ENCODE results near the gene KIF18A.

The KIF18A gene

DNA sequence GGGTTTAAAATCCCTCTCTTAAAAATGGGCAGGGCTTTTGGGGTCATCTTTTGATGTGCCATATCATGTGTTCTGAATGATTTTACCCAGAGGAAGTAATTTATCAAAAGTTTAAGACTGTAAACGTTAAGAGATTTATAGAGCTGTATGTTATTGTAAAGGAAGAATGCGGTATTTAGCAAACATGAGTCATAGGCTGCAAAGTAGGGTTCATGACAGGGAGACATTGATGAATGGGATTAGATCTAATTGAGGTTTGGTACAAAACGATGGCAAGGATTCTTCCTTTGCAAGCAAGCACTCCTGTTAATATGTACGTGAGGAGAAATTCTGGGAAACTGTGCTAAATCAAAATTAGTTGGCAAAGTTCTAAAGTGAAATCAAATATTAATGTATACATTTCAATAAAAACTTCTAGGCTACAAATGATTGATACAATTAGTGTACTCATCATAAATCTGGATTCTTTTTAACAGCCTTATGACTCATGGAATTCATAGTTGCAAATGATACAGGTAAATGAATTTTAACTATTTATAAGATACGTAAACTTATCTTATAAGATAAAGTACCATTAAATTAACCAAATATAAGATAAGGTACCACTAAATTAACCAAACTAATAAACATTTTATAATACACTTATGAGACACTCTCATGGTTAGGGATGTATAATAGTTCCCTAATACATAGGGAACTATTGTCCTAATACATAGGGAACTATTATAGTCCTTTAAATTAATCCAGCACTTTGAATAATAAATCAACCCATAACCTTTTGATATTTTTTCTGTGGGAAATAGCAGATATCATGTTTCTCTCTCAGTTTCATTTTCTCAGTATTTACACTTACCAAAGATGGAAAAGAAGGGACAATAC, 58.4 kb downstream of the KIF18A start:
- no peak for DNase-seq (ENCODE audit: extremely low read depth in 1 of 2, low read depth in 1 of 2)

DNA sequence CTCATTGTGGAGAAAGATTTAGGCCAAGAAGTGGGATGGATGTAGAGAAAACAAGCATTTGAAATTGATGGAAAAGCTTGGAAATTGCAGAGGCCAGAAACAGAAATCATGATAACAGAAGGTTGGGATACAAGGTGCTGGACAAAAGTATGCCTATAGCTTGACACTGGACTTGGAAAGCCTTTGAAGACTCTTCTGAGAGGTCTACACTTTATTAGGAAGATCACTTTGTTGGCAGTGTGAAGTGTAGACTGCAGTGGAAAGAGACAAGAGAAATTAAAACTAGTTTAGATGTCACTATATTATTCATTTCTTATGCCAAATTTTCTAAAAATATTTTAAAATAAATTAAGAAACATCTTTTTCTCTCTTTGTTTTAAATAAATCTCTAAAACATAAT, 59.1 kb downstream of the KIF18A start:
- DNase-seq (ENCODE audit: extremely low read depth in 1 of 2, low read depth in 1 of 2) = no peak

DNA sequence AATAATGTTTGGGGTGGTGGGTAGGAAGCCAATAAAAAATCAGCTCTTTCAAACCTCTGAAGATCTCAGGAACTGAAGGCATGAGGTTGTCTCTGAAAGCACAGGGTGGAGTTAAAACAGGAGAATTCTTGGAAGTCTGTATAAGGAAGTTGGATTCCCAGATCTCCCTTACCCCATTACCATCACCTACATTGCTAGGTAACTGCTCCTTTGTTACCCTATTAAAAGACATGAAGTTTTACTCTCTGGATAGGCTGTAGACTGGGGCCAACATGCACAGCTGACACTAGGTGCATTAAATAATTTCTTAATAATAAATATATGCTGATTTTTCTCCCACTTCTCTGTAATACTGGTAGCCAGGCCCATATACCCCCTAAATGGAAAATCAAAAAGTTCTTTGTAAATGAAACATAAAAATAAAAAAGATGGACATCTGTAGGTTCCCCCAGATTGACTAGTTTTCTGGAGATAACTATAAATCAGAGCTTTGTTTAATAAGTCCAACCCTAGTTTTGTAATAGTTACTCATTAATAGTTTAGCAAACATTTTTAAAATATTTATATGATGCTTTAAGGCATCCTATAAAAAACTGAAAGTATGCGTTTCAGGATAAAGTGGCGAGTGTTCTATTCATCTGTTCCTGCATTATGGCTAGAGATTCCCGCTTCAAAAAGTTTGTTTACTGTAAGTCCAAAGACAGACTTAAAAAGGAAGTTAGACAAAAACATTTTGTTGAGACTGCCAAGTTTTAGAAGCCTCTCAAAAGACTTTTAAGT, 63.8 kb downstream of the KIF18A start:
- DNase-seq (ENCODE audit: extremely low read depth in 1 of 2, low read depth in 1 of 2) = no peak

DNA sequence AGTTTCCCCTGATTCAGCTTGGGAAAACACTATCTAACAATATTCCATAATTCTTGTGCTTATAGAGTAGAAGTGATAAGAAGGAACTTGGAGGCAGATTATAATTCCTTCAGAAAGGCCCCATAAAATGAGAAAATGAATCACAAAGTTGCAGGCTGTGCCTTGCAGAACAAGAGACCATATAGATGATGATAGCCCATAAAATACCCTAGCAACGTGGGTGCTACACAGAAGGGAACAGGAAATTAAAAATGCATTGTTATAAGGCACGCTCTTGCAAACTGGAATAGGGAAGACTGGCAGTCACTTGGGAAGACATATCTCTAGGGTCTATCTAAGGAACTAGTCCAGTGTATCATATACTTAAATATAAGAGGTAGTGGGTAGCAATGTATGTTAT, 67.6 kb downstream of the KIF18A start:
- DNase-seq (ENCODE audit: extremely low read depth in 1 of 2, low read depth in 1 of 2) = no peak

DNA sequence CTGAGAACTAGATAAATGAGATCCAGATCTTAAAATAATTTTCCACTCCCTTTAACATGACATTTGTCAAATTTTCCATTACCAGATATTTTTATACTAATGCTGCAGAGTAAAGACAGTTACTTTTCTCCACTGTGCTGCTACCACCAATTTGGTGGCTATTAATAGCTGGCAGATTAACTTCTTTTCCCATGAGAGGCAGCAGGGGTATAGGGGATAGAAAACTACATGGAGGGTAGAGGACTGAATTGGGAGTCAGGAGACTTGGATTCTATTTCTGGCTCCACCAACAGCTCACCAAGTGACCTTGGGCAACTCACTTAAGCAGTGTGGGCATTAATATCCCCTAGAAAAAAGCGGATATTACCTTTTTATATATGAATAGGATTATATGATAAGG, 69.2 kb downstream of the KIF18A start:
- DNase-seq (ENCODE audit: extremely low read depth in 1 of 2, low read depth in 1 of 2) = no peak

DNA sequence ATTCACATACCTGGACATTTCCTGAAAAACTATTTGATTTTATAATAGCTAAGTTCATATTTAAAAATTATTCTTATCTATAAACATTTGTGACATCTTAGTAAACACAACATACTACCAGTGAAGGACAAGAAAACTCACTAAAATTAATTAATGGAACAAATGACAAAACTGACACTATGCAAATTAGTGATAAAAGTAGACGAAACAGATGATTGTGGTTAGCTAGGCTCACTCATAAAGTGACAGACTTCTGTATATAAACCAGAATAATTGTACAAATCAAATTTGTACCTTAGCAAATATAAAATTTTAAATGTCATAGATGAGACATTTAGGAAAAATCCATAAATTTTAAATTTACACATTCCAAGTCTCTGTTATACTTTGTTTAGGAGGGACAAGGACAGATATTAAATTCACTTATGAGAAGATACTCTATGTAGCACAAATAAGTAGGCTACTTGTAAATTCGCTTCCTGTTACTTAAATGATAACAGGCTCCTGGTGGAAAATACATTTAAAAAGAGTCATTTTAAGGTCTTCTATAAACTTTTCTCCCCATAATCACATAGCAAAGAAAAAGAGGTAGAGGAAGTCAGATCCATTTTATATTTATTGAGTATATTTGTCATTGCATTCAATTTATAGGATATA, 81.2 kb downstream of the KIF18A start:
- no peak for DNase-seq (ENCODE audit: extremely low read depth in 1 of 2, low read depth in 1 of 2)

DNA sequence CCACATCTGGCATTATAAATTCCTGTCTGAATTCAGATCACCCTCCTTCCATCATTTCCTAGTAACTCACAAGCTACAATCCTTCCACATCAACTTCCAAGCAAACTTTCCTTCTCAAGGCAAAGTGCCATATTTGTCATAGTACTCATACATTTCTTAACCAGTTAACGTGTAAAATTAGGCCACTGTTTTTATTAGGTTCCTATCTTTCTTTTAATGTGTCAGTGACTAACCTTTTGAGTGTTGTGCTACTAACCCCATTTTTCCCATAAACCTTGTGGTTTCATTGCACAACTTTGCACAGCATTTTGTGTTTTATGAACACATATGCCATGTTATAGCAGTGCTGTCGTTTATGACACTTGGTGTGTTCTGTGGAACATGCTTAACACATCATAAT, 90.1 kb downstream of the KIF18A start:
- DNase-seq (ENCODE audit: extremely low read depth in 1 of 2, low read depth in 1 of 2) = no peak

DNA sequence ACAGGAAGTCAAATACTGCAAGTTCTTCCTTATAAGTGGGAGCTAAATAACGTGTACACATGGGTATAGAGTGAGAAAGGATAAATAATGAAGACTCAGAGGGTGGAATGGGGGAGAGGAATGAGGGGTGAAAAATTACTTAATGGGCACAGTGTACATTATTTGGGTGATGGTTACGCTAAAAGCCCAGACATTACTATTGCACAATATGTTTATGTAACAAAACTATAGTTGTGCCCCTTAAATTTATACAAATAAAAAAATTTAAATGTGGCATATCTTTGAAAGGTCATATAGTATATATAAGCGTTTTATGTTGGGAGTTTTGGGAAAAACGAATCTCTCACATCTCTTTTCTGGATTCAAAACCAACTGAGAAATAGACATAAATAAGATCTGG, 96.1 kb downstream of the KIF18A start:
- no peak for DNase-seq (ENCODE audit: extremely low read depth in 1 of 2, low read depth in 1 of 2)

DNA sequence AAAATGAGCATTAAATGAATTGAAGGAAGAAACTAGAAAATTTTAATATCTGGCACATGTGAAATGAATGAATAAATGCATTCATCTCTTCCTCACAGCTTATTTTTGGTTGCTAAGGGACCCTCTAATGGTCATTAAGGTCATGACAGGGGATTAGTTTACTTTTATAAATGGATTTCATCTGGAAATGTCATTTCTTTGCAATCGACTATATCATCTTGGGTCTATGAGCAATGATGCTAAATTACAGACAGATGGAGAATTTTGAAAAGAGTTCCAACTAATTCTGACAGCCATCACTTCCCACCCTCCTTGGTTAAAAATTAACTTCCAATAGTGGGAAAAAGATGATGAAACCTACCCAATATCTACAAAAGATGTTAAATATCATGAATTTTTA, 98.0 kb downstream of the KIF18A start:
- no peak for DNase-seq (ENCODE audit: extremely low read depth in 1 of 2, low read depth in 1 of 2)

DNA sequence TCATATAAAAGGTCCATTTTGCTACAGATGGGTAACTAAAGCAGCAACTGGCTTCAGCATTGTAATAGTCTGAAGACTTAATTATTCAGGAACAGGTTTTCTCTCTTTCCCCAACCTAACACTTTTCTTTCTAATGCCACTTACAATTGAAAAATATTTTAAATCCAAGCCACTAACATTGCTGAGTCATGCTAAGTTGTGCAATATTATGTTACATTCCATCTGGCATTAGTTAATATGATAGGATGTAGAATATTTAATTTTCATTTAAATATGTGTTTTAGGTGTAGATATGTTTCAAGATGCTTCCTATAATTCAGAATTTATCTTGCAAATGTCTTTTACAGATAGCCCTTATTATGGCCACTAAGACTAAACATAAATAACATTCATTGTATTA, 98.6 kb downstream of the KIF18A start:
- no peak for DNase-seq (ENCODE audit: extremely low read depth in 1 of 2, low read depth in 1 of 2)

DNA sequence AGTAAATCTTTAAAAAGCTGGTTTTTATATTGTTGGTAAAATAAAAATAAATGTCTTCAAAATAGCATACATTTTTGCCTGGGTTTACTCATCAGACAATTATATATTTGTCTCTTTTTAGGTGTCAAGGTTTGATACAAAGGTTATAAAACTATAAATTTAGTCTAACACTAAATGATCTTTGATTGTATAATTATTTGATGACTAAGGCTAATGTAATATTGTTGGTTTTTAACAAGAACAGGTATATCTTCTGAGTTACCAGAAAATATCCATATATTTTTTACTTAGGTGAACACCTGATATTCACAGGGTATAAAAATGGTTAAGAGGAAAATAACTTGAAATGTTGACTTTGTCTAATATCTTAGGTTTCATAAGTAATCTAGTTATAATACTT, 104.3 kb downstream of the KIF18A start:
- DNase-seq (ENCODE audit: extremely low read depth in 1 of 2, low read depth in 1 of 2) = no peak

DNA sequence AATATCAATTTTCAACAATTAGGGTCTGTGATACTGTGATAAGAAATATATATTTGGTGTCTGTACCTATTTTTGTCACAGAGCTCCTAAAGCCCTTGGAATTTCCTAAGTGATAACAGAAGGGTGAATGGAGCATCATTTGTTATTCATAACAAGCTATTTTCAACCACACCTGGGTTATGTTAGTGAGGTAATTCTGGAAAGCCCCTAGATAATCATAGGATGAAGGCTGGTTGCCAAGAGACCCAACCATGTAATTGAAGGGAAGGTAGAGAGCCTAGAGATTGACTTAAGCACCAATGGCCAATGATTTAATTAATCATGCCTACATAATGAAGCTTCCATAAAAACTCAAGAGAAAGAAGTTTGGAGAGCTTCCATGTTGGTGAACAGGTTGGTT, 109.4 kb downstream of the KIF18A start:
- no peak for DNase-seq (ENCODE audit: extremely low read depth in 1 of 2, low read depth in 1 of 2)

DNA sequence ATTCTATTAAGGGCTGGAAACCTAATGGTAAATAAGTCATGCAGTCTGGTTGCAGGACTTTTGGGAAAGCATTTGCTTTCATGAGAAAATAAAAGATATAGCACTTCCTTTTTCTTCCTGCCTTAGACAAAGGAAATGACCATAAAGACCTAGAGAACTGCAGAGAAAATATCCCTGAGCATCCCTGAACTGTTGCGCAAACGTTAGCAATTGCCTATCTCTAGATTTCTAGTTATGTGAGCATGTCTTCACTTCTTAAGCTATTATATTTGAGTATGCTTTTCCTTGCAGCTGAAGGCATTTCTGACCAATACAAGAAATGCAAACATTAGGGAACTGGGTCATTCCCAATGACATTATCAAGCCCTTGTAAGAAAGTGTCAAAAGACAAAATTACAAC, 110.6 kb downstream of the KIF18A start:
- no peak for DNase-seq (ENCODE audit: extremely low read depth in 1 of 2, low read depth in 1 of 2)

DNA sequence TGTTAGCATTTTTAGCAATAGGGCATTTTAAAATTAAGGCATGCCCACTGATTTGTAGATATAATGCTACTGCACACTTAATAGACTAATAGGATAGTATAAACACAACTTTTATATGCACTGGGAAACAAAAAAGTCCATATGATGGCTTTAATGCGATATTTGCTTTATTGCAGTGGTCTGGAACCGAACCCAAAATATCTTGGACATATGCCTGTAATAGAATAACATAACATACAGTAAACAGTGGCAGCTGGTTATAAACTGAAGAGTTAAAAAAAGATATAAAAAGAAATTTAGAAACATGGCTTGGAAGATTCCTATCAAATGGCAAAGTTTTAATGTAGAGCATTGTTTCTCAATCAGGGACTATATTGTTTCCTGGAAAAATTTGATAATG, 111.9 kb downstream of the KIF18A start:
- DNase-seq (ENCODE audit: extremely low read depth in 1 of 2, low read depth in 1 of 2) = no peak

DNA sequence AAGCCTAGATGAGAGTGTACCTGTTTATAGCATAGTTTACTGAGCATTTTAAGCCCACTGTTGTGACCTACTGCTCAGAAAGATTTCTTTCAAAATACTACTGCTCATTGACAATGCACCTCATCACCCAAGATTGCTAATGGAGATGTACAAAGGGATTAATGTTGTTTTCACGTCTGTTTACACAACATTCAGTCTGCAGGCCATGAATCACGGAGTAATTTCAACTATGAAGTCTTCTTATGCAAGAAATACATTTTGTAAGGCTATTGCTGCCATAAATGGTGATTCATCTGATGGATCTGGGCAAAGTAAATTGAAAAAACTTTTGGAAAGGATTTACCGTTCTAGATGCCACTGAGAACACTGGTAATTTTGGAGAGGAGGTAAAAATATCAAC, 112.9 kb downstream of the KIF18A start:
- no peak for DNase-seq (ENCODE audit: extremely low read depth in 1 of 2, low read depth in 1 of 2)

DNA sequence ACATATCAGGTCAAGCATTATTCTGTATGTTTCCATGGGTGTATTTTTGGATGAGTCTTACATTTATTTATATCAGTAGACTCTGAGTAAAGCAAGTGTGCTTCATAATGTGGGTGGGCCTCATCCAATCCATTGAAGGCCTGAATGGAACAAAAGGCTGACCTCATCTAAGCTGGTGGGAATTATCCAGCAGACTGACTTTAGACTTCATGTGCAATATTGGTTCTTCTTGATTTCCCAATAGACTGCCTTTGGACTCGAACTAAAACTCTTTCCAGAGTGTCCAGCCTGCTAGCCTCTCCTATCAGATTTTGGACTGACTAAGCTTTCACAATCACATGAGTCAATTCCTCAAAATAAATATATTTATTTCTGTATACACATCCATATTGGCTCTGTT, 116.2 kb downstream of the KIF18A start:
- no peak for DNase-seq (ENCODE audit: extremely low read depth in 1 of 2, low read depth in 1 of 2)

DNA sequence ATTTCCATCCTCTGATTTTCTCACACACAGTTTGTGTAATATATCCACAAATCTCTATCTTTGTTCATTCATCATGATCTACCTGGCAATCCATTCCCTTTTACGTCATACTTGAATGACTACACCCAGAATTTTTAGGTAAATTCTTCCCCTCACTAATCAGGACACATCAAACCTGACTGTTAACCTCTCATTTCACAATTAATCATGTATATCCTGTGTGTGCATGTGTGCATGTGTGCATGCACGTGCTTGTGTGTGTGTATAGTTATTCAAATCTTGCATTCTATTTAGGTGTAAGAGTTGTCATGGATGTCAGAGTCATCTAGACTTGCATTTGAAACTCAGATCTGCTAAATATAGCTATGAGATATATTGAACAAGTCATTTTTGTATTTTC, 130.4 kb downstream of the KIF18A start:
- no peak for DNase-seq (ENCODE audit: extremely low read depth in 1 of 2, low read depth in 1 of 2)

DNA sequence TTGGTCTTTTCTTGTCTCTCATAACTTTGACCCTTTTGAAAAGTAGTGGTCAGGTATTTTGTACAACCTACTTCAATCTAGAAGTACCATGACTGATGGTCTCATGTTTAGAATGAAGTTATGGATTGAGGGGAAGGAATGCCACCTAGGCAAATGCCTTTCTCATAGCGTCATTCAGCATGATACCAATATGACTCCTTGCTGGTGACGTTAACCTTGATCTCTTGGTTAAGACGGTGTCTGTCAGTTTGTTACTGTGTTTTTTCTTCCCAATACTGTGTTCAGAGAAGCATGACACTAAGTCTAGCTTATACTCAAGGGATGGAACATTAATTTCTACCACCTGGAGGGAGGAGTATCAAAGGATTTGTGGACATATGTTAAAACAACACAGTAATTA, 130.9 kb downstream of the KIF18A start:
- no peak for DNase-seq (ENCODE audit: extremely low read depth in 1 of 2, low read depth in 1 of 2)

DNA sequence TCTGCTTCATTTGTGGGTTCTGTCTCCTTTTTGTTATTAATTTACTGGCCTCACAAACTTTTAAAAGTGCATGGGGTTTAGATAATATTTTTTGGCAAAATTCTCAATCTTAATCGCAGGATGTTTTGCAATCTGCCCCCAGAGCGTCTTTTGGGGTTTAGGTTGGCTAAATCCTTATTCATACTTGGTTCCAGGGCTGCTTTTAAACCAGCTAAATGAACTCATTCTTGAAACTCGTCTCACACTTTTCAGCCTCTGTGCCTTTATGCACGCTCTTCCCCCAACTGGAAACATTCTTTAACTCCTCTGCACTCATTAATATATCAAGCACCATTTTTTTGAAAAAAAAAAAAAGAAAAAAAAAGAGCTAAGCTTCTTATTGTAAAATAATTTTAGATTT, 131.7 kb downstream of the KIF18A start:
- DNase-seq (ENCODE audit: extremely low read depth in 1 of 2, low read depth in 1 of 2) = no peak

DNA sequence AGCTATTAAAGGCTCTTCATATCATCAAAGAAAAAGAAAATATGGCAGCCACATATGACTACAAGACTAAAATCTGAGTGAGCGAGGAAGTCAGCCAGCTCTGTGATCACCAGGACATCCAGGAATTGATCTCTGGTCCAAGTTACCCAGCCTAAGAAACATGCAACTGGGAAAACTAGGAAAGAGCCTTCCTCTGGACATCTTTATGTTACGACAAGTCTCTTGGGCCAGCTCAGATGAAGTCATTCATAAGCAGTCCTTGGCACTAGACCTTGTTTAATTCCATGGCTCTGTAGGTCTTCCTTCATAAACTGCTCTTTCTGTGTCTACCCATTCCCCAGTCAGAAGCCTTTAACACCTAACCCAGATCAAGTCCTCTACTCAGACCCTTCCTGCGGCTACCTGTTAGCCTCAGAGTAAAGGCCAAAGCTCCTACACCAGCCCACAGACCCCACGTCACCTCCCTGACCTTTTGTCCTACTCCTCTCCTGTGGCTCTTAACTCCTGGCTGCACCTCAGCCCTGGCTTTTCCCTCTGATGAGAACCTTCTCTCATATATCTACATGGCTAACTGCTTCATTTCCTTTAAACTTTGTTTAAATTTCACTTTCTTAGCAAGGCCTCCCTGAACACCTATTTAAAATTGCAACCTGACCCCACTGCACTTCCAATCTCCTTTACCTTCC, 134.0 kb downstream of the KIF18A start:
- DNase-seq (ENCODE audit: extremely low read depth in 1 of 2, low read depth in 1 of 2) = no peak

DNA sequence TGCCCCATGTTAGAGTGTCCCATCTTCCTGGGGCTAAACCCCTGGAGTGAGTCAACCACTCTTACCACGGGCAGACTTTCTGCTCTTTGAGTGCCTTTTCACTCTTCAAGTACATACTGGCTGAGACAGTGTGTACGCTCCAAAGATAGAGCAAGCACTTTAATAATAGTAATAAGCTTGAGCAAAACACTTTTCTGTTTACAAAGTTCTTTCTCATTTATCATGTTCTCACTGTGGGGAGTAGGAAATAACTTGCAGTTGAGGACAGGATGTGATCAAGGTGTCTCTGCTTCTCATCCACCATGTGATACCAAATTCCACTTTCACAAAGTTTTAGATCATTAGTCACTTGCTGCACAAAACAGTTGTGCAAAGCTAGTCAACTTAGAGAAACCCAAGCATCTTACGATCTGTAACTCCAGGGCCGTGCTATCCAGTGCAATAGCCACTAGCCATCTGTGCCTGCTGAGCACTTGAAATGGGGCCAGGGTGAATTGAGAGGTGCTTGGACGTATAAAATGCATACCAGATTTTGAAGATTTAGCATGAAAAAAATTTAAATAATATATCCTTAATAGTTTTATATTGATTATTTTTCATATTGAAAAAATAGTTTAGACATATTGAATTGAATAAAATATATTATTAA, 135.3 kb downstream of the KIF18A start:
- DNase-seq (ENCODE audit: extremely low read depth in 1 of 2, low read depth in 1 of 2) = no peak

Data from activated CD8-positive, alpha-beta memory T cell treated with anti-CD3 and anti-CD28 coated beads for 1 hour (primary cell).